Smooth muscle cell (in vitro differentiated cells): ENCODE data around the gene PRR19. TPM values are rescaled to one million over a fixed set of nuclear protein-coding genes. Genes with fewer than 3 reads are reported as not detected.

Source experiments
- DNase-seq: peaks from one replicate; lab custom pipeline; 2025; ENCODE audit not compliant: unreplicated experiment; lab: John Stamatoyannopoulos, UW
- H2AFZ ChIP-seq: fragments of 200-600 bp; sonication (generic); 2 replicates; pipeline ENCODE4 v1.6.0; 2016; ENCODE audit warnings: antibody characterized with exemption, low read depth, mild to moderate bottlenecking
- H3F3A ChIP-seq: fragments of 200-600 bp; sonication (generic); 2 replicates; pipeline ENCODE4 v1.6.0; 2017; ENCODE audit warnings: antibody characterized with exemption, low read depth
- H3K27ac ChIP-seq: fragments of 200-600 bp; sonication (generic); 2 replicates; pipeline ENCODE4 v1.5.1; 2016; ENCODE audit warnings: low read depth, mild to moderate bottlenecking
- H3K27me3 ChIP-seq: fragments of 200-600 bp; sonication (generic); 2 replicates; pipeline ENCODE4 v1.6.1; 2016; ENCODE audit warnings: low read depth, mild to moderate bottlenecking
- H3K36me3 ChIP-seq: fragments of 200-600 bp; sonication (generic); 2 replicates; pipeline ENCODE4 v1.5.1; 2016; ENCODE audit warnings: low read depth
- H3K4me1 ChIP-seq: fragments of 200-600 bp; sonication (generic); 2 replicates; pipeline ENCODE4 v1.5.1; 2016; ENCODE audit warnings: low read depth
- H3K4me2 ChIP-seq: fragments of 200-600 bp; sonication (generic); 2 replicates; pipeline ENCODE4 v1.6.0; 2016; ENCODE audit warnings: mild to moderate bottlenecking
- H3K4me3 ChIP-seq: fragments of 200-600 bp; sonication (generic); 2 replicates; pipeline ENCODE4 v1.5.1; 2016; ENCODE audit warnings: mild to moderate bottlenecking
- H3K79me2 ChIP-seq: fragments of 200-600 bp; sonication (generic); 2 replicates; pipeline ENCODE4 v1.6.0; 2016; ENCODE audit warnings: low read depth, mild to moderate bottlenecking
- H3K9ac ChIP-seq: fragments of 200-600 bp; sonication (generic); 2 replicates; pipeline ENCODE4 v1.6.0; 2016; ENCODE audit warnings: low read depth
- H3K9me3 ChIP-seq: fragments of 200-600 bp; sonication (generic); replicated peaks from 2 replicates; pipeline ENCODE4 v1.5.1; 2016; ENCODE audit warnings: low read depth
- H4K20me1 ChIP-seq: fragments of 200-600 bp; sonication (generic); 2 replicates; pipeline ENCODE4 v1.6.0; 2016; ENCODE audit warnings: low read depth
- WGBS: methylation state at CpG from one replicate; pipeline ENCODE4 v1.1.7; 2016; ENCODE audit warnings: low lambda C conversion rate; 5-methylcytosine and 5-hydroxymethylcytosine counted together
- polyA plus RNA-seq: library from polyadenylated mRNA; unstranded; fragments of >200 nt; fragmentation: Nextera tagmentation; extraction: Ambion mirVana; gene quantifications from 2 replicates; pipeline ENCODE4 v1.2.1, GENCODE V29; 2016
- total RNA-seq: library from RNA; depleted of rRNA; stranded (reverse); fragments of >200 nt; gene quantifications from 2 replicates; pipeline ENCODE4 v1.2.3, GENCODE V29; 2014
- TF ChIP-seq, protein P1 (sequence below): fragments of 200-600 bp; sonication (generic); IDR thresholded peaks from 2 replicates; pipeline ENCODE4 v1.5.1; 2017; ENCODE audit warnings: borderline replicate concordance, mild to moderate bottlenecking, antibody characterized with exemption; ENCODE audit not compliant: insufficient read depth, poor library complexity, severe bottlenecking

PRR19 gene
- total and polyA plus RNA-seq, 2 experiments from 2014 or later: 0.45 to 0.73 TPM

DNA sequence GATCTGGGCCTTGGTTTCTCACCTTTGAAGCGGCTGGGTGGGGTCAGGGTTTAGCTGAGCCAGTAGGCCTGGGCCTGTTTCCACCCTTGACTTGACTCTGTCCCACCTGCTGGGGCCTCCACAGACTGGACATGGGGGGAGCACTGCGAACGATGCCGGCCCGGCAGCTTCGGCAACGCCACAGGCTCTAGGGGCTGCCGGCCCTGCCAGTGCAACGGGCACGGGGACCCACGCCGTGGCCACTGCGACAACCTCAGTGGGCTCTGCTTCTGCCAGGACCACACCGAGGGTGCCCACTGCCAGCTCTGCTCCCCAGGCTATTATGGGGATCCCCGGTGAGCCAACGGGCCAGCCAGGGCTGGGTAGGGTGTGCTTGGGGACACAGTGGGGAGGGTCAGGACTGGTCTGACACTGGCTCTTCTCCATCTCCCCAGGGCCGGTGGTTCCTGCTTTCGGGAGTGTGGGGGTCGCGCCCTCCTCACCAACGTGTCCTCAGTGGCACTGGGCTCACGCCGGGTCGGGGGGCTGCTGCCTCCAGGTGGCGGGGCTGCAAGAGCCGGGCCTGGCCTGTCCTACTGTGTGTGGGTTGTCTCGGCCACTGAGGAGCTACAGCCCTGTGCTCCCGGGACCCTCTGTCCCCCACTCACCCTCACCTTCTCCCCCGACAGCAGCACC is 51.5 kb downstream of the PRR19 start:
- TF ChIP-seq, protein P1, sequence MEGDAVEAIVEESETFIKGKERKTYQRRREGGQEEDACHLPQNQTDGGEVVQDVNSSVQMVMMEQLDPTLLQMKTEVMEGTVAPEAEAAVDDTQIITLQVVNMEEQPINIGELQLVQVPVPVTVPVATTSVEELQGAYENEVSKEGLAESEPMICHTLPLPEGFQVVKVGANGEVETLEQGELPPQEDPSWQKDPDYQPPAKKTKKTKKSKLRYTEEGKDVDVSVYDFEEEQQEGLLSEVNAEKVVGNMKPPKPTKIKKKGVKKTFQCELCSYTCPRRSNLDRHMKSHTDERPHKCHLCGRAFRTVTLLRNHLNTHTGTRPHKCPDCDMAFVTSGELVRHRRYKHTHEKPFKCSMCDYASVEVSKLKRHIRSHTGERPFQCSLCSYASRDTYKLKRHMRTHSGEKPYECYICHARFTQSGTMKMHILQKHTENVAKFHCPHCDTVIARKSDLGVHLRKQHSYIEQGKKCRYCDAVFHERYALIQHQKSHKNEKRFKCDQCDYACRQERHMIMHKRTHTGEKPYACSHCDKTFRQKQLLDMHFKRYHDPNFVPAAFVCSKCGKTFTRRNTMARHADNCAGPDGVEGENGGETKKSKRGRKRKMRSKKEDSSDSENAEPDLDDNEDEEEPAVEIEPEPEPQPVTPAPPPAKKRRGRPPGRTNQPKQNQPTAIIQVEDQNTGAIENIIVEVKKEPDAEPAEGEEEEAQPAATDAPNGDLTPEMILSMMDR: no peak
- Histone ChIP-seq H3K4me3 (no peak overlapping the region), H3K9ac (no peak overlapping the region), H3K79me2 (no peaks in the 10 kb centered on the region), H3F3A (no peaks in the 10 kb centered on the region), H3K27ac (no peak overlapping the region), H2AFZ (no peak overlapping the region), H3K27me3 (no peaks in the 10 kb centered on the region), H3K9me3 (no peaks in the 10 kb centered on the region), H3K4me2 (no peak overlapping the region), H3K4me1 (no peaks in the 10 kb centered on the region), H3K36me3 (no peaks in the 10 kb centered on the region), H4K20me1 (no peaks in the 10 kb centered on the region)
- no peak for DNase-seq
- 99% methylated on average over 26 of the region's 29 CpGs for WGBS

DNA sequence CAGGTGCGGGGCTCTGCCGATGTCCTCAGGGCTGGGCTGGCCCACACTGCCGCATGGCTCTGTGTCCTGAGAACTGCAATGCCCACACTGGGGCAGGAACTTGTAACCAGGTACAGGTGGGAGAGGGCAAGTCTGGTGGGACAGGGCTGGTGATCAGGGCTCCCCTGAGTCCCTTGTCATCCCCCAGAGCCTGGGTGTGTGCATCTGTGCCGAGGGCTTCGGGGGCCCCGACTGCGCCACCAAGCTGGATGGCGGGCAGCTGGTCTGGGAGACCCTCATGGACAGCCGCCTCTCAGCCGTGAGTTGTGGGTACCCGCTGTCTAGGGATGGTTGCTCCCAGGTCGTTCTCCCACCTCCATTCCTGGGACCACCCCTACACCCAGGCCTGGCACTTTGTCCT is 54.0 kb downstream of the PRR19 start:
- no peak overlapping the region for H2AFZ ChIP-seq
- no peak overlapping the region for H3K4me3 ChIP-seq
- no peak for DNase-seq
- H3K4me1 ChIP-seq: no peaks in the 10 kb centered on the region
- H4K20me1 ChIP-seq: no peaks in the 10 kb centered on the region
- H3K4me2 ChIP-seq: no peak overlapping the region
- 96% methylated on average over 12 of the region's 12 CpGs for WGBS
- no peak overlapping the region for H3K27ac ChIP-seq
- no peaks in the 10 kb centered on the region for H3K27me3 ChIP-seq
- TF ChIP-seq, protein P1: no peak
- H3K36me3 ChIP-seq: no peaks in the 10 kb centered on the region
- H3K79me2 ChIP-seq: no peaks in the 10 kb centered on the region
- no peaks in the 10 kb centered on the region for H3K9me3 ChIP-seq
- H3K9ac ChIP-seq: no peak overlapping the region
- no peaks in the 10 kb centered on the region for H3F3A ChIP-seq

DNA sequence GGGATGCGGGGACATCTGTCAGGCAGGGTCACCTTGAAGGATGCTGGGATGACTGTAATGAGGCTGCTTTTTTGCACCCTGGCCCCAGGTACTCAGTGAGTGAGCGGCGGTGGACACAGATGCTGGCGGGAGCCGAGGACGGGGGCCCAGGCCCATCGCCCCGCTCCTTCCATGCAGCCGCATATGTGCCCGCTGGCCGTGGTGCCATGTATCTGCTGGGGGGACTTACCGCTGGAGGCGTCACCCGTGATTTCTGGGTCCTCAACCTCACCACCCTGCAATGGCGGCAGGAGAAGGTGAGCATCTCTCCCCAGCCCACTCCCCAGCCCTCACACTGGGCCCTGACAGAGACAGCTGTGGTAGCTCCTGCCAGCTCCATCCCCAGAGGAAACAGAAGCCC is 54.8 kb downstream of the PRR19 start:
- Histone ChIP-seq H3F3A (no peaks in the 10 kb centered on the region), H3K9ac (no peak overlapping the region), H3K36me3 (no peaks in the 10 kb centered on the region), H3K9me3 (no peaks in the 10 kb centered on the region), H3K4me2 (no peak overlapping the region), H3K27ac (no peak overlapping the region), H3K79me2 (no peaks in the 10 kb centered on the region), H3K4me3 (no peak overlapping the region), H3K4me1 (no peaks in the 10 kb centered on the region), H2AFZ (no peak overlapping the region), H4K20me1 (no peaks in the 10 kb centered on the region), H3K27me3 (no peaks in the 10 kb centered on the region)
- DNase-seq: no peak
- TF ChIP-seq, protein P1: no peak
- 98% methylated on average over 15 of the region's 15 CpGs for WGBS

DNA sequence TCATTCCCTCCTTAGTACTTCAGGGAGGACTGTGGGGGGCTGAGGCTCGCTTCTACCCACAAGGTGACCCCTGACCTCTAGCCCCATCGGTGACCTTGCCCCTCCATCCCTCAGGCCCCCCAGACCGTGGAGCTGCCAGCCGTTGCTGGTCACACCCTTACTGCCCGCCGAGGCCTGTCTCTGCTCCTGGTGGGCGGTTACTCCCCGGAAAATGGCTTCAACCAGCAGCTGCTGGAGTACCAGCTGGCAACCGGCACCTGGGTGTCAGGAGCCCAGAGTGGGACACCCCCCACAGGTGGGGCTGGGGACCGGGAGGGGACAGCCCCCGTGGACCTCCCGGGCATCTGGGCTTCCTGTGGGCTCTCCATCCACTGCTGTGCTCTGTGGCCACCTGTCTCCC is 55.4 kb downstream of the PRR19 start:
- Histone ChIP-seq H3K4me1 (no peaks in the 10 kb centered on the region), H3K9me3 (no peaks in the 10 kb centered on the region), H3K27me3 (no peaks in the 10 kb centered on the region), H3K9ac (no peak overlapping the region), H3K4me2 (no peak overlapping the region), H3K27ac (no peak overlapping the region), H2AFZ (no peak overlapping the region), H3K4me3 (no peak overlapping the region), H3K79me2 (no peaks in the 10 kb centered on the region), H3F3A (no peaks in the 10 kb centered on the region), H3K36me3 (no peaks in the 10 kb centered on the region), H4K20me1 (no peaks in the 10 kb centered on the region)
- TF ChIP-seq, protein P1: no peak
- 94% methylated on average over 12 of the region's 12 CpGs for WGBS
- no peak for DNase-seq
